Endometrium (tissue), 2 donors: ENCODE results near the gene ZNF689.
"Not testable (repeated sequence)": the region's sequence is repeated elsewhere in the genome, so short reads cannot be mapped to it uniquely, and the experiment has no call there.

Source experiments
- FAIRE-seq: peaks from 2 replicates; lab custom pipeline; 2012; peaks lifted over from hg19 to GRCh38; lab: Jason Lieb, UNC
- donor health status: control.
- donor health status: control.

The ZNF689 gene

GRCh38 chr16:30600215-30600614, 10.0 kb downstream of the ZNF689 start:
- FAIRE-seq: no peak

DNA sequence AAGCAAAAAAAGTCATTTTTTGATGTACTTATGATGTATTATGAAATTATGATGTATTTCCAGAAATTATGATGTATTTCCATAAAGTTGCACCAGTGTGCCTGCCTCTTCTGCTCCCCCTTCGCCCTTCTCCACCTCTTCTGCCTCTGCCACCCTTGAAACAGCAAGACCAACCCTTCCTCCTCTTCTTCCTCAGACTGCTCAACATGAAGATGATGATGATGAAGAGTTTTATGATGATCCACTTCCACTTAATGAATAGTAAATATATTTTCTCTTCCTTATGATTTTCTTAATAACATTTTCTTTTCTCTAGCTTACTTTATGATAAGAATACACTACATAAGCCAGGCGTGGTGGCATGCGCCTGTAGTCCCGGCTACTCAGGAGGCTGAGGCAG, 17.3 kb downstream of the ZNF689 start:
- FAIRE-seq: no peak

DNA sequence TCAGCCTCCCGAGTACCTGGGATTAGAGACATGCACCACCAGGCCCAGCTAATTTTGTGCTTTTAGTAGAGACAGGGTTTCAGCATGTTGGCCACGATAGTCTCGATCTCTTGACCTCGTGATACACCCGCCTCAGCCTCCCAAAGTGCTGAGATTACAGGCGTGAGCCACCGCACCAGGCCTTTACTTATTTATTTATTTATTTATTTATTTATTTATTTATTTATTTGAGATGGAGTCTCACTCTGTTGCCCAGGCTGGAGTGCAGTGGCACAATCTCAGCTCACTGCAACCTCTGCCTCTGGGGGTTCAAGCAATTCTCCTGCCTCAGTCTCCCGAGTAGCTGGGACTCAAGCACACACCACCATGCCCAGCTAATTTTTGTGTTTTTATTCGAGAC, 19.3 kb downstream of the ZNF689 start:
- not testable (repeated sequence) for FAIRE-seq

- FAIRE-seq: not testable (repeated sequence)
These were observed 20.6 kb downstream of the ZNF689 start for GRCh38 chr16:30589582-30589981.

DNA sequence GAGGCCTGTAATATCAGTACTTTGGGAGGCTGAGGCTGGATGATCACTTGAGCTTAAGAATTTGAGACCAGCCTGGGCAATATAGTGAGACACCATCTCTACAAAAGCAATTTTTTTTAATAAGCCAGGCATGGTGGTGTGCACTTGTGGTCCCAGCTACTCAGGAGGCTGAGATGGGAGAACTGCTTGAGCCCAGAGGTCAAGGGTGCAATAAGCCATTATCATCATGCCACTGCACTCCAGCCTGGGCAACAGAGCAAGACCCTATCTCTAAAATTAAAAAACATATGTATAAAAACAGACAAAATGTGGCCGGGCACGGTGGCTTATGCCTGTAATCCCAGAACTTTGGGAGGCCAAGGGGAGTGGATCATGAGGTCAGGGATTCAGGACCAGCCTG, 21.5 kb downstream of the ZNF689 start:
- no peak for FAIRE-seq

DNA sequence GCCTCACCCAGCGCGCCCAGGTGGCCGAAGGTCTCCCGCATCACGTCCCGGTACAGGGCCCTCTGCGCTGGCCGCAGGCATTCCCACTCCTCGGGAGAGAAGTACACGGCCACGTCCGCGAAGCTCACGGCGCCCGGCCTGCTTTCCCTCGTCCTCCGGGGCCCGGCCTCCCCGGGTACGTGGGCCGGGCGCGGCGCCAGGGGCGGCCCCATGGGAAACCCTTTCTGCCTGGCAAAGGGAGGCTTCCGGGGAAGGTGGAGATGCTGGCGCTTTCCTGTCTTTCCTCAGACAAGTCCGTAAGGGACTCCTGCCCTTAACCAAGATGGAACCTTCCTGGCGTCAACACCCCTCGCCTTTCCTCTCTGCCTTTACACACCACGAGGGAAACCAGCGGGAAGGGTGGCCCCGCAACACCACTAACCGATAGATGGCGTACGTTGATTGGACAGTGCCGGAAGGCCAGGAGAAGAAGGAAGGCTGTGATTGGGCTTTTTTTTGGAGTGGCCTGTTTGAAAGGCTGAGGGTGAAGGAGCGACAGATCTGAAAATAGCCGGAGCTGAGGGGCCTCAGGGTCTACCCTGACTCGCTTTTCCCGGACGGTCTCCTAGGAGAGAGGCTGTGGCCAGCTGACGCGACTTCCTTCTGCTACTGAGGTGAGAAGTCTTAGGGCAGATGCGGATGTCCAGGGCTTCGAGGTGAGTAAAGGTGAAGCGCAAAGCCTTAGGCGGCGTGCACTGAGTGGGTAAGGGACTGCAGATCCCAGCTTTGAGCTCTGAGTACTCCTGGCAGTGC, 24.6 kb downstream of the ZNF689 start, which contains the start of gene ZNF785:
ZNF785 (minus strand) TSS at position 298 of the 792 bp plus-strand sequence; CDS start at position 212, 86 bp downstream.
- FAIRE-seq: peak; percentile 94

DNA sequence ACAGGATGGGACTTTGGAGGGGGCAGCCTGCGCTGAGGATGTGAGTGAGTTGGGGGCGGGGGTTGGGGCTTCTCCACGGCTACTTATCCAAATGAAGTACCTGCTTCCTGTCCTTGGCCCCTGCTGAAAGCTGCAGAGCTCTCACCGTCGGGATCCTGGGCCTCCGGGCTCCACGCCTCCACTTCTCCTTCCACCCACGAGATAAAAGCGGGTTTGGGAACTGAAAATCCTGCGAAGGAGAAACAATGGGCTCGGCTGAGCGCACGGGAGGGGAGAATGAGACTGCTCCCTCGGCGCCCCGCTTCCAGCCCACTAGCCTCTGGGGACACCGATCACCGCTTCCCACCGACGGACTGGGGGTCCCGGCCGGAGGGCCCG, 25.2 kb downstream of the ZNF689 start:
- no peak for FAIRE-seq

DNA sequence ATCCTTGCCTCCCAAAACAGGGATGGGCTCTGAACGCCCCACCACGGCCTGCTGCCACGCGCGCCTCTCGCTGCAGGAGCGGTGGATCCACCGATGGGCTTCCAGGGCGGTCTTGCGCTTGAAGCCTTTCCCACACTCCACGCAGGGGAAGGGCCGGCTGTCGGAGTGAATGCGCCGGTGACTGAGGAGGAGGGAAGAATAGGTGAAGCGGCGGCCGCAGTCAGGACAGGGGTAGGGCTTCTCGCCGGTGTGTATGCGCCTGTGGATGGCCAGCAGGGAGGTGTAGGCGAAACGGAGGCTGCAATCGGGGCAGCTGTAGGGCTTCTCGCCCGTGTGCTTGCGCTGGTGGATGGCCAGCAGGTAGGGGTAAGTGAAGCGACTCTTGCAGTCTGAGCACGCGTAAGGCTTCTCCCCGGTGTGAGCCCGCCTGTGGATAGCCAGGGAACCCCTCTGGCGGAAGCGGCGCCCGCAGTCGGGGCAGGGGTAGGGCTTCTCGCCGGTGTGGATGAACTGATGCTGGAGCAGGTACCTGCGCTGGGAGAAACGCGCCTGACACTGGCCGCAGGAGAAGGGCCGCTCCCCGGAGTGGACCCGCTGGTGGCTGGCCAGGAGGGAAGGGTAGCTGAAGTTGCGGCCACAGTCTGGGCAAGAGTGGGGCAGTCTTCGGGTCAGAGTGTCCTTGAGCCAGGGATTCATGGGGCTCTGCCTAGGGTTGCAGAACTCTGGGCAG, 27.4 kb downstream of the ZNF689 start:
- no peak for FAIRE-seq

DNA sequence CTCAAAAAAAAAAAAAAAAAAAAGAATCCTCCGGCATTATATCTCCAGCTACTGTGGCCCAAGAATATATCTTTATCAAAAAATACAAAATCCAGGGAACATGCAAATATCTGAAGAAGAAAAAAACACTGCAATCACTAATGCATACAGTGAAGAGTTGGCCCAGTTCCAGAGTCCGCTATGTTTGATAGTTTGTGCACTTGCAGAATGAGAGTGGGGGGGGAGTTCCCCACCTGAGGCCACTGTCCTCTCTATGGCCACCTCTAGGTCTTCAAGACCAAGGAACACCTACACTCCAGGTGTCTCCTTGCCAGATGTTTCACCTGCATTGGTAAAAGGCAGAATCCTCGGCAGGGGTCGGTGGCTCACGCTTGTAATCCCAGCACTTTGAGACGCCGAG, 28.7 kb downstream of the ZNF689 start:
- no peak for FAIRE-seq

DNA sequence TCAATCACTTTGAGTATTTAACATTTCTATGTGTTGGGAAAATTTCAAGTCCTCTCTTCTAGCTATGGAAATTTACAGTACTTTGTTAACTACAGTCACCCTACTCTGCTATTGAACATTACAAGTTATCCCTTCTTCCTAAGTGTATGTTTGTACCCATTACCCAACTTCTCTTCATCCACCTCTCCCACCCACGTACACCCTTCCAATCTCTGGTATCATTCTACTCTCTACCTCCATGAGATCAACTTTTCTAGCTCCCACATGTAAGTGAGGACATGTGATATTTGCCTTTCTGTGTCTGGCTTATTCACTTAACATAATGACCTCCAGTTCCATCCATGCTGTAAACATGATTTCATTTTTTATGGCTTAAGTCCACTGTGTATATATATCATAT, 35.5 kb downstream of the ZNF689 start:
- no peak for FAIRE-seq

DNA sequence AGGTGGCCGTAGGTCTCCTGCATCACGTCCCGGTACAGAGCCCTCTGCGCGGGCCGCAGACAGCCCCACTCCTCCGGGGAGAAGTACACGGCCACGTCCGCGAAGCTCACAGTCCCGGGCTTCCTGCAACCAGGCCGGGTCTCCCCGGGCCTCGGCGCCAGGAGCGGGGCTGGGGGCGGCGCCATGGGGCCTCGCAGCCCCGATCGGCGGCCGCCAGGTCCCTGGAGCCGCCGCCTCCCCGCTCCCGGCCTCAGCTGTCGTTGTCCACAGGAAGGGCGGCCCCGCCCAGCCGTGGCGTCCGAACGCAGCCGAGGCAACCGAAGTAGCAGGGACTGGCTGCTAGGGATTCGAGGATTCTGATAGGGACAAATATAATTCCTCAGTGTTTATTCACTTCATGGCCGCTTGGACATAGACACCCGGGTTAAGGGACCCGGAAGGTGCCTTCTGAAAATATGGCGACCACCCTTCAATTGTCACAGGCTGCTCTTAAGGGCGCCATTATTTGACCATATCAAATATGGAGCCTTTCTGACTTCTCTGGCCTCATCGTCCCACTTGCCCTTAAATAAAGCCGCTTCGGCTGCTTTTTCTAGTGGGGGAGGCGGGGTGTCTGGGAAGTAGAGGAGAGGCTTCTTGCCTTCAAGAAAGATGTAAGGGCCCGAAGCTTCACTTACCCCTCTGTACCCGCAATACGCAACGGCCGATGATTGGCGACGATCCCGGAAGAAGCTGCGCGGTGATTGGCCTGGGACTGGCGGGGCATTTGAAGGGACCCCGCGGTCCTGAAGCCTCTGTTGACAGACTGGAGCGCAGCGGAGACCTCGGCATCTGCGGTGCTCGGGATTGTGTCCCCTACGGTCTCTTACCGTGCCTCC, 38.5 kb downstream of the ZNF689 start, which contains the start of gene ZNF688:
ZNF688 (minus strand) TSS at position 270 of the 878 bp plus-strand sequence; CDS start at position 185, 85 bp downstream.
- peak; percentile 90 for FAIRE-seq

DNA sequence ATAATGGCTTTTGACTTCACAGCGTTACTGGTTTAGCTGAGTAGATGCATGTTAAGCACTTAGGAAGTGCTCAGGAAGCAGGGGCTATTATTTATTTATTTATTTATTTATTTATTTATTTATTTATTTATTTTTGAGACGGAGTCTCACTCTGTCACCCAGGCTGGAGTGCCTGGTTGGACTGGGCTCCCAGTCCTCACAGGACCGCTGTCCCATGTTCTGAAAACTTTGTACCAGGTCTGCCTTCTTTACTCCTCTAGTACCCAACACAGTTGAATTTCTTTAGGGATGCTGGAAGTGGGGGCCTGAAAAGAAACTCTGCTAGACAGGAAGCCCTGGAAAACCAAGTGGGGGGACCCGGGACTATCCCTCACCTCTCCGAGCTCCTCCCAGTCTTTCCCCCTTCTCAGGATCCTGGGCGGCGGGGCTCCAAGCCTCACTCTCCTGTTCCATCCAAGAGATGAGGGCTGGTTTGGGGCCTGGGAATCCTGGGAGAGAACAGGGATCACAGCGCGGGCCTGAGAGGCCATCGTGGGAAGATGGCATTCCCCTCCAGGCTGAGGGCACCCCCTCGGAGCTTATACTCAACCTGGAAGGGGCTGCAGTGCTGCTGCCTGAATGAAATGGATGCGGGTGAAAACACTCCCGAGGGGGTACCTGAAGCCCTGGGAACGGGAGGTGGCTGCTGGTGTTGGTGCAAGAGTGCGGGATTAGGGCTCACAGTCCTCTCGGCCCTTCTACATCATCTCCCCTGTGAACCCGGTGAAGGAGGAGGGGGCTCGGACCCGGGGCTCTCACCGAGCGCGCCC, 39.3 kb downstream of the ZNF689 start:
- FAIRE-seq: no peak

- FAIRE-seq: no peak
These were observed 40.2 kb downstream of the ZNF689 start for GRCh38 chr16:30569746-30570635.

DNA sequence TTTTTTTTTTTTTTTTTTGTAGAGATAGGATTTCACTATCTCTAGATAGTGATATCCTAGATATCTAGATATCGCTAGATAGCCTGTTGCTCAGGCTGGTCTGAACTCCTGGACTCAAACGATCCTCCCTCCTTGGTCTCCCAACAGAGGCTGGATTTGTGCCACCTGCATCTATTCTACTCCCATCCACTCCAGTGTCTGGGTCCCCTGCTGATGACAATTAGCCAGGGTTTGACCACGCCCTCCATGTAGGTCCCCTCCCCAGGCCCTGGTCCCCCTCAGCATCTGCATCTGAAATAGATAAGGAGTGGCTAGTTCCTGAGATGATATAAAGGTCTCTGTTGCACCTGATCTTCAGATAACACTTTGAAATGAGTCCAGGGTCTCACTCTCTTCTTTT, 40.9 kb downstream of the ZNF689 start:
- no peak for FAIRE-seq

DNA sequence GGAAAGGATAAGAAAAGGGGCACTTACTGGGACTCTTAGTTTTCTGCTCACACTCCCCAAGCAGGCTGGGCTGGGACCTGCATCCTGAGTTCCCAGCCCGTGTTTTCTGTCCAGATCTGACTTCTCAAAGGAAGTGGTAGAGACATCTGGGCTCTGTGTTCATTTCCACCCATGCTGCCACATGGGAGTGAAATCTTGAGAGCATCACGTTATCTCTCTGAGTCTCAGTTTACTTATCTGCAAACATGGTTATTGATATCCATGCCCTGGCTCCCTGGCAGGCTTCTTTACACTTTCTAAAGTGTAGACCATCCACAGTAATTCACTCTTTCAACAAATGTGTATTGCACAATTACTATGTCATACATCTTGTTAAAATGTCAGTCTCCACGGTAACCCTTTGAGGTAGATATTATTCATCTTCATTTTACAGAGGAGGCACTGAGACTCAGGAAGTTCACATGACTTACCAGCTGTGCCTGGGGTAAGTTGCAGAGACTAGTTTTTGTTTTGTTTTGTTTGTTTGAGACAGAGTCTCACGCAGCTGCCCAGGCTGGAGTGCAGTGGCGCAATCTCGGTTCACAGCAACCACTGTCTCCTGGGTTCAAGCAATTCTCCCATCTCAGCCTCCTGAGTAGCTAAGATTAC, 42.1 kb downstream of the ZNF689 start:
- no peak for FAIRE-seq

- FAIRE-seq: no peak
These were observed 42.8 kb downstream of the ZNF689 start for GRCh38 chr16:30567160-30567990.

- no peak for FAIRE-seq
These were observed 43.7 kb downstream of the ZNF689 start for GRCh38 chr16:30566531-30566930.

GRCh38 chr16:30565984-30566383, 44.2 kb downstream of the ZNF689 start:
- no peak for FAIRE-seq

DNA sequence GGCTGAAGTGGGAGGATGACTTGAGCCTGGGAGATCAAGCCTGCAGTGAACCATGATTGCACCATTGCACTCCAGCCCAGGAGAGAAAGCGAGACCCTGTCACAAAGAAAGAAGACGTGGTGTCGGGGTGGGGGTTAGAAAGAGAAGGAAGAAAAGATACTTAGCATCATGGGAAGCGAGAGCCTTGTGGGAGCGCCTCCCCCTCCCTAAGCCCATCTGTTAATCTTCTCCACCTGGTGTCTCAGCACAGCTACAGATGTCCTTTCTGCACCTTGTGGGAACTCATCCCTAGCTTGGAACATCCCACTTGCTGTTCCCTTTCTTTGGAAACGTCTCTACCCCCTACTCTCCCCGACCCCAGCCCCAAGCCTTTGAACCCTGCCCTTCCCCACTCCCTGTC, 44.7 kb downstream of the ZNF689 start:
- FAIRE-seq: no peak
